GM19035 (cell line): ENCODE measurements around the gene NEU4.
"Not testable (repeated sequence)": the region's sequence is repeated elsewhere in the genome, so short reads cannot be mapped to it uniquely, and the experiment has no call there.

Experiments used
- ATAC-seq: cut with Tn5 transposase; IDR thresholded peaks from one replicate; pipeline ENCODE4 v1.9.1; 2021; ENCODE audit not compliant: unreplicated experiment

Gene NEU4, protein sequence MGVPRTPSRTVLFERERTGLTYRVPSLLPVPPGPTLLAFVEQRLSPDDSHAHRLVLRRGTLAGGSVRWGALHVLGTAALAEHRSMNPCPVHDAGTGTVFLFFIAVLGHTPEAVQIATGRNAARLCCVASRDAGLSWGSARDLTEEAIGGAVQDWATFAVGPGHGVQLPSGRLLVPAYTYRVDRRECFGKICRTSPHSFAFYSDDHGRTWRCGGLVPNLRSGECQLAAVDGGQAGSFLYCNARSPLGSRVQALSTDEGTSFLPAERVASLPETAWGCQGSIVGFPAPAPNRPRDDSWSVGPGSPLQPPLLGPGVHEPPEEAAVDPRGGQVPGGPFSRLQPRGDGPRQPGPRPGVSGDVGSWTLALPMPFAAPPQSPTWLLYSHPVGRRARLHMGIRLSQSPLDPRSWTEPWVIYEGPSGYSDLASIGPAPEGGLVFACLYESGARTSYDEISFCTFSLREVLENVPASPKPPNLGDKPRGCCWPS

DNA sequence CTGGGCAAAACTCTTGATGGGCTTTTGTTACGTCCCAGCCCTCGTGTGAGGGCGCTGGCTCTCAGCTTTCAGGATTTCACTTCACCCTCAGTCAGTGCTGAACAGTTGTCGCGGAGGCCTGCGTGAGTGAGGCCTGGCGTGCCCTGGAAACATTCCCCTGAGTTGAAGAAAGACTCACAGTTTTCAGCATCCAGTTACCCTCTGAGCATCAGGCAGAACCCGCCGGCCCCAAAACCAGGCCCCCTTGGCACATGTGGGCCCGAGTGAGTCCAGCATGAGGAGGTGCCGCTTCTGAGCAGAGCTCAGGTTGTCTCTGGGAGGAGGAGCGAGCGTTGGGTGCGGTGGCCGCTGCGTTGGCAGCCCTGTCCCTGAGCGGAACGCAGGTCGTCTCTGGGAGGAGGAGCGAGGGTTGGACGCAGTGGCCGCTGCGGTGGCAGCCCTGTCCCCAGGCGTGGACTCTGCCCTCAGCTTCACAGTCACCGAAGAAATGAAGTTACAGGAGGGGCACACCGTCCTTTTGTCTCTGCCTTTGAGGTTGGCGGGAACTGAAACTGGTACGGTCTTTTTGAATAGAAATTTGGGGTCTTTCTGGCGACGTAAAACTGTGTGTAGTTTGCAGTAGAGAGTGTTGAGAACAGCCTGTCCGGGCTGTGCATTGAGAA is at the start of gene NEU4:
NEU4 (plus strand) TSS at position 473 of the 662 bp plus-strand sequence. CDS start 5,292 bp downstream, outside the sequence.
- ATAC-seq: no peak

DNA sequence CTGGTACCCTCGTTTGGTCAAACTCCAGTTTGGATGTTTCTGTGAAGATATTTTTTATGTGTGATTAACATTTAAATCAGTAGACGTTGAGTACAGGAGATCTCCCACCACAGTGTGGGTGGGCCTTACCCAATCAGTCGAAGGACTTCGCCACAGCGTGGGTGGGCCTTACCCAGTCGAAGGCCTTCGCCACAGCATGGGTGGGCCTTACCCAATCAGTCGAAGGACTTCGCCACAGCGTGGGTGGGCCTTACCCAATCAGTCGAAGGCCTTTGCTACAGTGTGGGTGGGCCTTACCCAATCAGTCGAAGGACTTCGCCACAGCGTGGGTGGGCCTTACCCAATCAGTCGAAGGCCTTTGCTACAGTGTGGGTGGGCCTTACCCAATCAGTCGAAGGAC is 49.1 kb upstream of the NEU4 start:
- not testable (repeated sequence) for ATAC-seq

DNA sequence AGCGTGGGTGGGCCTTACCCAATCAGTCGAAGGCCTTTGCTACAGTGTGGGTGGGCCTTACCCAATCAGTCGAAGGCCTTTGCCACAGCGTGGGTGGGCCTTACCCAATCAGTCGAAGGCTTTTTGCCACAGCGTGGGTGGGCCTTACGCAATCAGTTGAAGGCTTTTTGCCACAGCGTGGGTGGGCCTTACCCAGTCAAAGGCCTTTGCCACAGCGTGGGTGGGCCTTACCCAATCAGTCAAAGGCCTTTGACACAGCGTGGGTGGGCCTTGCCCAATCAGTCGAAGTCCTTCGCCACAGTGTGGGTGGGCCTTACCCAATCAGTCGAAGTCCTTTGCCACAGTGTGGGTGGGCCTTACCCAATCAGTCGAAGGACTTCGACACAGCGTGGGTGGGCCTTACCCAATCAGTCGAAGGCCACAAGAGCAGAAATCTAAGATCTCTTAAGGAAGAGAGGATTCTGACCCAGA is 48.7 kb upstream of the NEU4 start:
- no peak for ATAC-seq

DNA sequence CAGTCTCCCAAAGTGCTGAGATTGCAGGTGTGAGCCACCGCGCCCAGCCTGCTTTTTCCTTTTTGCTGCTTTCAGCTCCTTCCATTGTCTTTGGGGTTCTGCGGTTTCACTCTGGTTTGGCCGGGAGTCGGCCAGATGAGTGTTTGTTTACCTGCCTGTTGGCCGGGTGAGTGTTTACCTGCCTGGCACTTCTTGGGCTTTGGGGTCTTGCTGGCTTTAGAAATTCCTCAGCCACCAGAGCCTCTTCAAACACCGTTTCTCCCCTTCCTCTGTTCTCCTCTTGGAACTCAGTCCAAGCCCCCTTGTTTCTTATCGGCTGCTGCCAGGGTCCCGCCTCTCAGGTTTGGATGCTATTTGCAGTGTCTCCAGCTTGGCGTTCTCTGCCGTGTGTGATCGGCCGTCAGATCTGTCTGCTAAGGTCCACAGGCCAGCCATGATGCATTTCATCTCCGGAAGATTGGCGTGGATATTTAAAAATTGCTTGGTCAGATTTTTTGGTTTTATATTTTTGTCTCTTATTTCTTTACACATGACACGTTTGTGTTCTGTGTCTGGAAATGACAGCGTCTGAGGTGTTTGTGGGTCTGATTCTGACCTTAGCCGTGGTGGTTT is 46.6 kb upstream of the NEU4 start:
- no peak for ATAC-seq

DNA sequence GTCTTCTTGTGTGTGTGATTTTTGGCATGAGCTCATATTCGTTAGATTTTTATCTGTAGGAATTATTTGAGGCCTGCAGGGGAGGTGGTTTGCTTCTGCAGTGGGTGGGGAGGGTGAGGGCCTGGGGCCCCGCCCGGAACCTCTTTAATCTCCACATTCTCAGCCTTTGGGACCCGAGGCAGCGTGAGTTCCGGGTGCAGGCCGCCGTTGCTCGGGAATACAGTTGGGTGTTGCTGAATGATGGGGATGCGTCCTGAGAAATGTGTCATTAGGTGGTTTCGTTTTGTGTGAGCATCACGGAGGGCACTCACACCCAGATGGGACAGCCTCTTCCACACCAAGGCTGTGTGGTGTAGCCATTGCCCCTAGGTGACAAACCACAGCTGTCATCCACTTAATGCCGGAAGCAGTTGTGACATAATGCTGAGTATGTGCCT is 46.0 kb upstream of the NEU4 start:
- no peak for ATAC-seq

DNA sequence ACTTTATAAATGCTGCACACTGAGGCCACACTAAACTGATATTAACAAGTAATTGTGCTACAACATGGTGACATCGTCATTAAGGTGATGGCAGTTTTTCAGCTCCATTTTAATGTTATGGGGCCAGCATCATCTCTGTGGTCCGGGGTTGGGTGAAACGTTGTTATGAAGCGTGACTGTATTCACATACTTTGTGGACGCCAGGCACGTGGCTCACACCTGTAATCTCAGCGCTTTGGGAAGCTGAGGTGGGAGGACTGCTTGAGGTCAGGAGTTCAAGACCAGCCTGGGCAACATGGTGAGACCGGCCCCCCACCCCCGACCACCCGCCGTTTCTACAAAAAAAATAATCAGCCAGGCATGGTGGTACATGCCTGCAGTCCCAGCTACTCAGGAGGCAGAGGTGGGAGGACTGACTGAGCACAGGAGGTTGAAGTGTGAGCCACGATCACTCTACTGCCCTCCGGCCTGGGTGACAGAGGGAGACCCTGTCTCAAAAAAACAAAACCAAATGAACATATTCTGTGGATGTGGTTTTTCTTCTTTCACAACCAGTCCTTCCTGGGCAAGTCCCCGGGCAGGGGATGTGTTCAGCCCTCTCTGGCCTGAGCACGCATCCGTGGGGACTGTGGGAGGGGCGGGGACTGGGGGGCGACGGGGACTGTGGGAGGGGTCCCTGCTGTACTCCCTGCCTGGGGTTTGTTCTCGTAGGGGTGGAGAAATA is 45.3 kb upstream of the NEU4 start:
- no peak for ATAC-seq

DNA sequence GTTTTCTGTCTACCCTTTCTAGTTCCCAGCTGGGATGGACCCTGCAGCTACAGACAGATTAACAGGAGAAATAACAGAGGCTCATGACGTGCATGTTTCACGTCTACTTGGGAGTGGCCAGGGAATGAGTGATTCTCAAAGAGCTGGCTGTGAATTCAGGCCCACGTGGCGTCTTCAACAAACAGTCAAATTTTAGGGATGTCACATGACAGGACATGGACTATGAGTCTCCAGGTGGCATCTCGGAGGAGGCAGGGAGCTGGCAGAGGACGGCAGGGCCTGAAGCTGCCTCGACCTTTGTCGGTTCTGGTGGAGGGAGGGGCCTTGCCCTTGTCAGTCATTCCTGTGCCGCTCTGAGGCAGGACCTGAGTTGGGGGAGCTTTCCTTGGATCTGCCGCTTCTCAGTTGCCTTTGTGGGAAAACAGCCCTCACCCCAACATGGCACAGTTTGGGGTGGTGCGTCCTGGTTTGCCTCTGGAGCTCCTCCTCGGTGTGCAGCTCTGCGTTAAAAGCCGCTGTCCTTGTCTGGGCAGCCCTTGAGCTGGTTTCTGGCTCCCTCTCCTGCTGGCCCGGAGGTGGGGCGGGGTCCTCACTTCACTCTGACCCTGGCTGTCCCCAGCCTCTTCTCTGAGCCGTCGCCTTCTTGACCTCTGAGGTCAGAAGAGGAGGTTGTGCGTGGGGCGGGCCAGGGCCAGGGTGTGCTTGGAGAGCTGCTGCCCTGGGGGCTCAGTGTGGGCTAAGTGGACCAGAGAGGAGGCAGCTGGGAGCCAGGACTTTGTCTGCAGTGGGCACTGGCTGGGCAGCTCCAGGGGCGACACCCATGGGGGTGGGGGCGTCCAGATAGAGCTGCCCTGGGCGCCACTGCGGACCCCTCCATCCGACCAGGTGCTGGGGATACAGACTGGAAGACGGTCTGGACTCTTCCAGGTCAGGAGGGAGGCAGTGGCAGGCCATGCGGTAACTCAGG is 44.4 kb upstream of the NEU4 start:
- ATAC-seq: no peak

DNA sequence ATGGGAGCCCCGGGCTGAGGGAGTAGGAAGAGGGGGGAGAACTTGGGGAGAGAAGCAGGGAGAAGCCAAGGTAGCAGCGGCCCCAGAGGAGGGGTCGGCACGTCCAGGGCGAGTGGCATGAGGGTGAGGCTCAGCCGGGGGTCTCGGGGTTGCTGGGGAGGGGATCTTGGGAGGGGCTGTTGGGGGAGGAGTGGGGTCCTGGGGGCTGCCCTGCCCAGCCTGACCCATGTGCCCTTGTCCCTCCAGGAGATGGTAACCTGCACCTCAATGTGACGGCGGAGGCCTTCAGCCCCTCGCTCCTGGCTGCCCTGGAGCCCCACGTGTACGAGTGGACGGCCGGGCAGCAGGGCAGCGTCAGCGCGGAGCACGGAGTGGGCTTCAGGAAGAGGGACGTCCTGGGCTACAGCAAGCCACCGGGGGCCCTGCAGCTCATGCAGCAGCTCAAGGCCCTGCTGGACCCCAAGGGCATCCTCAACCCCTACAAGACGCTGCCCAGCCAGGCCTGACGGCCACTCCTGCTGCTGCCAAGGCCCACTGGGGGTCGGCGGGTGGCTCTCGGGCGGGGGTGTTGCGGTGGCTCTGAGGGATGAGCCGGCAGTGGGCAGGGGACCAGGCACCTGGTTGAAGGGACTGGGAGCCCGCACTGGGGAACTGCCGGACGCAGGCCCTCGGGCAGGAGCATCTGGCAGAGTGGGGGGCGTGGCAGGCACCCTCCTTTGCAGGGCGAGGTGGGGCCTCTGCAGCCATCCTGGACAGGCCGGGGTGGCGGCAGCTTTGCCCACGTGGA is 41.3 kb upstream of the NEU4 start:
- no peak for ATAC-seq

DNA sequence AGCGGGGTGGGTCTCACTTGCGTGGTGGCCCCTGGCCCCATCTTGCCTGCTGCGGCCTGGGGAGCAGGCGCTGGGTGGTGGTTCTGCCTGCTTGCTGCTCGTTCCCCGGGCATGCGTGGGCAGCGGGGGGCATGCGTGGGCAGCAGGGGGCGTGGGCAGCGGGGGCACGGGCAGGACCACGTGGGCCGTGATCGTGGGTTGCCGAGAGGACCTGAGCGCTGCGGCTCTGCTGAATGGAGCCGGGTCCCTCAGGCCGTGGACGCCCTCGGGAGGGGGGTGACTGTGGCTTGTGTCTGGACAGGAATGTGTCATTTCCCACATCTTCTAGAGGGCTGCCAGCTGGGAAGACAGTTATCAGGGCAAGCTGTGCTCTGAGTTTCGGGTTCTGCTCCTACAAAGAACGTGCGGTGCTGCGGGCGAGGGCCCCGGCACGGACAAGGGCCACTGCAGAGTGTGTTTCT is 40.7 kb upstream of the NEU4 start:
- no peak for ATAC-seq

DNA sequence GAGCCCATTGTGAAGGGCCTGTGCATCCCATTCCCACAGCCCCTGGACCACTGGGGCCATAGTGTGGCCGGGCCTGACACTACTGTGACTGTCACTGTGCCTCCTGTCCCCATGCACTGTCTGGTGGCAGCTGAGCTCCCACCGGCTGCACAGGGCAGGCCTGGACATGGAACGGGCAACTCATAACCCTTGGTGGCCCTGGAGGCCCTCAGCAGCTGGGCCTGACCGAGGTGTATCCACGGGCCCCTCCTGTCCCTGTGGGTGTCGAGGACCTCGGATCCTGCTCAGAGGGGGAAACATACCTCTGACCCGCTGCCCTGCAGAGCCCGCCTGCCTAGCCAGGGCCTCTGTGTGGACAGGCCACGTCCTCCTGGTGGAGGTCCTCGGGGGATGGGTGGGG is 40.1 kb upstream of the NEU4 start:
- no peak for ATAC-seq

DNA sequence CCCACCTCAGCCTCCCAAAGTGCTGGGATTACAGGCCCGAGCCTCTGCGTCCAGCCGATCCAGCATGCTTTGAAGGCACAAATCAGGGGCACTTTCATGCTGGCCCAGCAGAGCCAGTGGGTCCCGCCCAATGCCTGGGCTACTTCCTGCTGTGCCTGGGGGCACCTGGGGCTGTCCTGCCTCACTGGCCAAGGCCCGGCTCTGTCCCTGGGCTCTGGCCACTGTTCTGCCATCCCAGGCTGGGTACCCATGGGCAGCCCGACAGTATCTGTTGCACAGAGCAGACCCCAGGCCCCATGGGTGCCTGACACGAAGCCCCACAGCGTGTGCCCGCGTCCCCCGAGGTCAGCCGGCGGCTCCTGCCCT is 39.2 kb upstream of the NEU4 start:
- no peak for ATAC-seq

DNA sequence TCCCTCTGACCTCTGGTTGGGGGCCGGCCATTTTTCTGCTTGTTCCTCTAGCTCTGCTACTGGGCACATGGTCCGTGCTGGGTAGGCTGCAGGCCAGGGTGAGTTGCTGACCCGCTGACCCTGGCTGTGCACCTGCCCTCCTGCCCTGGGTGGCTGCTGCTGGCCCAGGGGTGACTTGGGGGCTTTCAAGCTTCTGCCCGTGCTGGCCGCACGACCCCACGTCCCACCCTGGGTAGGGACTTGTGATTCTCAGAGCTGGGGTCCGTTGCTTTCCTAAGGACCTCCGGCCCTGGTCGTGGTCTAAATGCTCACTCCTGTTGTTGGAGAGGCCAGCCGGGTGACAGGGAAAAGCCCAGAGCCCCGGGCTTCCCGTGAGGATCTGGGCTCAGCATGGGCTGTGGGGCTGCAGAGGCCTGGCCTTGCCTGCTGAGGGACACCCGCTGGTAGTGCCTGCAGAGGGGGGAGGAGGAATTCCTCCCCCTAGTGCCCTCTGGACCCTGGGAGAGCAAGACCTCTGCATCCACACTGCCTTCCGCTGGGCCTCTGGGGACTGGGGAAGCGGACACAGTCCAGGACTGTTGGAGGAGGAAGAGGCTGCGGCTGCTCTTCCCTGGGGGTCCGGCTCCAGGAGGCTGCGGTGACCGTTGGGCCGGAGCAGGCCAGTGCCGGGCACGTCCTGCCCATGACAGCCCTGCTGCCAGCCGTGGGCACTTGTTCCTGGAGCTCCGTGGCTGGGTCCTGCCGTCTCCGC is 38.6 kb upstream of the NEU4 start:
- ATAC-seq: no peak

DNA sequence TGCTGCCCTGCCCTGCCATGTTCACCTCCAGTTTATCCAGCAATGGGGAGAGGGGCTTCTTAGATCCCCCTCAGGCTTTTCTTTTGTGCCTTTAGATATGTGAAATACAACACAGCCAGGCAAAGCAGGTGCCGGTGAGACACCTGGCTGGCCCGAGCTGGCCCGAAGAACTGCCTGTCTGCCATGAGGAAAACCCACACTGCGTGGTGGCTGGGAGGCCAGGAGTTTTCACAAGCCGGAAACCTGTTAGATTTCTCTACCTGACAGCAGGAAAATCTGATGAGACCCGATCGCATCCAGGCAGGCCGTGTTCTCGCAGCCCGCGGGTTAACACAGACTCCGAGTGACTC is 38.1 kb upstream of the NEU4 start:
- no peak for ATAC-seq

DNA sequence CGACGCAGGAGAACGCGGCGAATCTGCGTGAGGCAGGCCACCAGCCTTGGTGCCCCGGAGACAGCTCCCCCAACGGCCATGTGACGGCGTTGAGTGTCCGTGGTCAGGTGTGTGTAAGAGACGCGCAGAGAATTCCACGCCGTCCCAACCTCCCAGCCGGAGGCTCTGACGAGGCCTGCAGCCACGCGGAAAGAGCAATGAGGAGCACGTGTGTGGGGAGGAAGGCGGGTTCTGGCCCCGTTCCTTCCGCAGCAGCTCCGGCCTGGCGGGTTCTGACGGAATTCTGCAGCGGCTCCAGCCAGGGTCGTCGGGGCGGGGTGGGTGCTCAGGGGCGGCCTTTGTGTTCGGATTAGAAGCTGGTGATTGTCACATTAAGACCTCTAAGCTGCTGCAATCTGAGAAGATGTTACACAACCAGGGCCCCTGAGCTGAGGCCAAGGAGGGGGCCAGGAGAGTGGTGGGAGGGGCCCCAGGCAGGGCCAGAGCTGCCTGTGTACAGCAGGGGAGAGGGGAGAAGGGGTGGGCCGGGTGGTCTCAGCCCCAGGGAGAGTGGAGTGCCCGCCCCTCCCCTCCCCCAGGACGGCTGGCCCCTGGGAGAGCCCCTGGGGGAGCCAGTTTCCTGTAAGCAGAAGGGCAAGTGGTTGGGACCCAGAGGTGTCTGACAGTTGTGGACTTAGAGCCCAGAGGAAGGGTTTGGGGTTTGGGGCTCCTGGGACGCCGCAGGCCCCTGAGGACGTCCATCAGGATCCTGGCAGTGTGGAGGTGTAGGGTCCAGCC is 37.5 kb upstream of the NEU4 start:
- ATAC-seq: no peak

DNA sequence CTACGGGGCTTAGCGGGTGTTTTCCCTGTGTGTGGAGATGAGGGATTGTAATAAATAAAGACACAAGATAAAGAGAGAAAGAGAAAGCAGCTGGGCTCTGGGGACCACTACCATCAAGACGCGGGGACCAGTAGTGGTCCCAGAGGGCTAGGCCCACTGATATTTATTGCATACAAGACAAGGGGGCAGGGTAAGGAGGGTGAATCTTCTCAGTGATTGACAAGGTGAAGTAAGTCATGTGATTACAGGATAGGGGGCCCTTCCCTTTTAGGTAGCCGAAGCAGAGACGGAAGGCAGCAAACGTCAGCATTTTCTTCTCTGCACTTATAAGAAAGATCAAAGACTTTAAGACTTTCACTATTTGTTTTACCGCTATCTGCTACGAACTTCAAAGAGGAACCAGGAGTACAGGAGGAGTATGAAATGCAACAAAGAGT is 36.9 kb upstream of the NEU4 start:
- no peak for ATAC-seq

DNA sequence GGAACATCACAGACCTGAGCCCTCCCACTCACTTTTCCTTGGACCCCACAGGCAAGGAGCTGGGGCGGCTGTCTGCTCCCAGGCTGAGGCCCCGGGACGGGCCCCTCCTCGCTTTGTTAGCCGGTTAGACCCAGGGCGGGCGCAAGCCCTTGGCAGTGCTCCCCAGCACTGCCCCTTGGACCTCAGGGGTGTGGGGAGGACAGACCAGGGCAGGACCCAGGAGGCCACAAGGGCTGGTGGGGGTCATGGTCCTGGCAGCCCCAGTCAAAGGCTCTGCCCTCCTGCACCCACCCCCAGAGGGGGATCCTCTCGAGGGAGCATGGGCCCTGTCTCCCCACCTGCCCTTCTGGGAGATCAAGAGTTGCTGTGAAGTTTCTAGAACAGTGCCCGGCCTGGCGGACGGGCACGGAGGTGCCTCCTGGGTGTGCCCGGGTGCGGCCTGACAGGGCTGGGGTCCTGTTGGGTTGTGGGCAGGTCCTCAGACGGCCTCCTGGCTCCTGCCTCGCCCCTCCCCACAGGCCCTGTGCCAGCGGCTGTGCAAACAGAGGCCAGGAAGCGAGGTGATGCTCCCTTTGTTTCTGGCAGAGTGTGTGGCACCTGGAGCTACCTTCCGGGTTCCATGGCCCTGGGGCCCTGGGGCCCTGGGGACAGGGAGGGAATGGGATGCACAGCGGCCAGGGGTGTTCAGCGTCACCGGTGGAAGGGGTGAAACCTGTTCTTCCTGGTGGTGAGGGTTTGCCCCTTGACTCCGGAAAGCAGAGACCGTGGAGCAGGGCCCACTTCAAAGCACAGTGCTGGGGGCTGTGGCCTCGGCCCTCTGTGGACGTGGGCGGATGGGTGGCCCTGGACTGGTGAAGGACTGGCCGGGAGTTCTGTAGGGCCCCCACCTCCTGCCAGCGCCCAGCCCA is 35.2 kb upstream of the NEU4 start:
- no peak for ATAC-seq
